ENCODE data around the gene FARS2.

FARS2 gene

DNA sequence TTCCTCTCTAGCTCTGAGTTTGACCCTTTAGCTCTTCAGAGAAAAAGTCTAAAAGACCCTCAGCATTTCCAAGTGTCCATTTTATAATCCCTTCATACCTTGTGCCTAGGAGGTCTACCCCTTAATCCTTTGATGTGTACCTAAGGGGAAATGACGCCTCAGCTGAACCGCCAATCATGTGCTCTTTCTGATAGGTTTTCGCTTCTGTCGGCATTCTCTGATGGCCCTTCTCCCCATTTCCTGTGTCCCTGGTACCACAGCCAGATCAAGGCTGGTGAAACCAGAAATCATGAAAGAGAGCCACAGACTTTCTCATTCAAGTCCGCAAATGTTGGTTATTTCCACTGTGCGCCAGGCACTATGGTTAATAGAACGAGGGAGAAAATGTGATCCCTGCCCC lies 333.9 kb downstream of the FARS2 start:
- H3K27me3 ChIP-seq (replicated peaks in 2 of 5; ENCODE audit: control insufficient read depth in 4 of 5, insufficient read depth in 5 of 5, low read length in 4 of 5), result no peaks in the 10 kb centered on the region
- no peak overlapping the region for H3K4me3 ChIP-seq (ENCODE audit: control insufficient read depth in 1 of 7, extremely low read depth in 1 of 7, insufficient read depth in 4 of 7, low read depth in 2 of 7, low read length in 6 of 7)
- POLR2A ChIA-PET, result no interaction called here
- H3K9me3 ChIP-seq (ENCODE audit: control extremely low read depth in 1 of 5, control insufficient read depth in 4 of 5, insufficient read depth in 2 of 5, low read depth in 1 of 5, low read length in 4 of 5), result no peaks in the 10 kb centered on the region
- no peak for DNase-seq
- WGBS (ENCODE audit: insufficient coverage), result 96% methylated on average over 7 of the region's 7 CpGs
- H3K36me3 ChIP-seq (ENCODE audit: control insufficient read depth in 4 of 4, insufficient read depth in 4 of 4, low read length in 3 of 4), result no peaks in the 10 kb centered on the region
- H3K27ac ChIP-seq (ENCODE audit: insufficient read depth in 1 of 2, low read depth in 1 of 2, low read length in 2 of 2, poor library complexity in 1 of 2, severe bottlenecking in 2 of 2), result no peak overlapping the region
- no peaks in the 10 kb centered on the region for H3K4me1 ChIP-seq (ENCODE audit: control extremely low read depth in 1 of 4, control insufficient read depth in 4 of 4, insufficient read depth in 4 of 4, low read length in 3 of 4)
- CTCF ChIA-PET, result no interaction called here

DNA sequence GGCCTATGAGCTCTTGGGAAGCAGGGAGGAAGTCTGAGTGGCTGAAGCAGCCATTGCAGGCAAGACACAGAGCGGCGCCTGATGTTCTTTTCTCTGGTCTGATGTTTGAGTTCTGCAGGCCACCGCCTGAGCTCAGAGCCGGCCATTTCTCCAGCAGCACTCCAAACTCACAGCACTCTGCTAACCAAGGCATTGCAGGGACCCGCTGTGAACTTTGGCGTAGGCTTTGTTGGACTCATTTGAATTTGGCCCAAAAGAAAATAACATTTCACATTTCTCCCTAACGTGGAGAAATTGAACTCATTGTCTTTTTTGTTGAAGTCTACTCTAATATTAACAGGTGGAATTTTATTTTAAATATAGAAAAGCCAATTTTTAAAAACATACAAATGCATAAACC lies 336.1 kb downstream of the FARS2 start:
- ChIA-PET CTCF (interaction anchor here (1.0 kb wide), 1 partner anchor 24 kb away, joined by 4 read pairs; no protein-coding TSS in a partner anchor), POLR2A (no interaction called here)
- 96% methylated on average over 6 of the region's 7 CpGs for WGBS (ENCODE audit: insufficient coverage)
- H3K4me1 ChIP-seq (ENCODE audit: control extremely low read depth in 1 of 4, control insufficient read depth in 4 of 4, insufficient read depth in 4 of 4, low read length in 3 of 4), result no peaks in the 10 kb centered on the region
- no peak overlapping the region for H3K4me3 ChIP-seq (ENCODE audit: control insufficient read depth in 1 of 7, extremely low read depth in 1 of 7, insufficient read depth in 4 of 7, low read depth in 2 of 7, low read length in 6 of 7)
- no peak for DNase-seq
- H3K27ac ChIP-seq (ENCODE audit: insufficient read depth in 1 of 2, low read depth in 1 of 2, low read length in 2 of 2, poor library complexity in 1 of 2, severe bottlenecking in 2 of 2), result no peak overlapping the region
- no peaks in the 10 kb centered on the region for H3K9me3 ChIP-seq (ENCODE audit: control extremely low read depth in 1 of 5, control insufficient read depth in 4 of 5, insufficient read depth in 2 of 5, low read depth in 1 of 5, low read length in 4 of 5)
- no peaks in the 10 kb centered on the region for H3K27me3 ChIP-seq (replicated peaks in 2 of 5; ENCODE audit: control insufficient read depth in 4 of 5, insufficient read depth in 5 of 5, low read length in 4 of 5)
- no peaks in the 10 kb centered on the region for H3K36me3 ChIP-seq (ENCODE audit: control insufficient read depth in 4 of 4, insufficient read depth in 4 of 4, low read length in 3 of 4)

DNA sequence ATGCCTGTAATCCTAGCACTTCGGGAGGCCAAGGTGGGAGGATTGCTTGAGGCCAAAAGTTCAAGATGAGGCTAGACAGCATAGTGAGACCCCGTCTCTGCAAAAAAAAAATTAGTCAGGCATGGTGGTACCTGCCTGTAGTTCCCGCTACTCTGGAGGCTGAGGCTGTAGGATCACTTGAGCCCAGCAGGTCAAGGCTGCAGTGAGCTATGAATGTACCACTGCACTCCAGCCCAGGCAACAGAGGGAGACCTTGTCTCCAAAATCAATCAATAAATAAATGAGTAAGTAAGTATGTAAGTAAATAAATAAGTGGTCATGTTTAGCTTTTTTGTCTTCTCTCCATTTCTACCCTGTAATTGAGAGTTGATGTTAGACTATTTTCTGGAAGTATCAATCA lies 336.8 kb downstream of the FARS2 start:
- H3K27me3 ChIP-seq (replicated peaks in 2 of 5; ENCODE audit: control insufficient read depth in 4 of 5, insufficient read depth in 5 of 5, low read length in 4 of 5), result no peaks in the 10 kb centered on the region
- no peak for DNase-seq
- no peak overlapping the region for H3K4me3 ChIP-seq (ENCODE audit: control insufficient read depth in 1 of 7, extremely low read depth in 1 of 7, insufficient read depth in 4 of 7, low read depth in 2 of 7, low read length in 6 of 7)
- ChIA-PET POLR2A (no interaction called here), CTCF (no interaction called here)
- no peak overlapping the region for H3K27ac ChIP-seq (ENCODE audit: insufficient read depth in 1 of 2, low read depth in 1 of 2, low read length in 2 of 2, poor library complexity in 1 of 2, severe bottlenecking in 2 of 2)
- WGBS (ENCODE audit: insufficient coverage), result 97% methylated on average over 3 of the region's 3 CpGs
- no peaks in the 10 kb centered on the region for H3K36me3 ChIP-seq (ENCODE audit: control insufficient read depth in 4 of 4, insufficient read depth in 4 of 4, low read length in 3 of 4)
- H3K4me1 ChIP-seq (ENCODE audit: control extremely low read depth in 1 of 4, control insufficient read depth in 4 of 4, insufficient read depth in 4 of 4, low read length in 3 of 4), result no peaks in the 10 kb centered on the region
- no peaks in the 10 kb centered on the region for H3K9me3 ChIP-seq (ENCODE audit: control extremely low read depth in 1 of 5, control insufficient read depth in 4 of 5, insufficient read depth in 2 of 5, low read depth in 1 of 5, low read length in 4 of 5)

DNA sequence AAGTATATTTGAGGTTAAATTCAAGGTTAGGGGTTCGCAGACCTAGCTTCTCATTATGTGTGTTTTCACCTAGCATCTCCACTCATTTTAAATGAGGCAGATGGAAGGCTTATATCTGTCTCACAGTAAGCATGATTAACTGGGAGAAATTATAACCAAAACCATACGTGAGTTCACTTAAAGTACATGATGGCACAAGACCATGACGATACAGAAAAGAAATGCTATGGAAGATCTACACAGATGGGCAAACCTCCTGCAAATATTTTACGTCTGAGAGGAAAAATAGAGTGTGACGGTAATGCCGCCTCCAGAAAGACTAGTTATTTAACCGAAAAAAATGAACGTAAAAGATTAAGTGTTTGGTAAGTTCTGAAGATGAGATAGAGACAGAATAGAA lies 337.8 kb downstream of the FARS2 start:
- no peak for DNase-seq
- Histone ChIP-seq H3K4me1 (ENCODE audit: control extremely low read depth in 1 of 4, control insufficient read depth in 4 of 4, insufficient read depth in 4 of 4, low read length in 3 of 4) (no peaks in the 10 kb centered on the region), H3K27ac (ENCODE audit: insufficient read depth in 1 of 2, low read depth in 1 of 2, low read length in 2 of 2, poor library complexity in 1 of 2, severe bottlenecking in 2 of 2) (no peak overlapping the region), H3K36me3 (ENCODE audit: control insufficient read depth in 4 of 4, insufficient read depth in 4 of 4, low read length in 3 of 4) (no peaks in the 10 kb centered on the region), H3K4me3 (ENCODE audit: control insufficient read depth in 1 of 7, extremely low read depth in 1 of 7, insufficient read depth in 4 of 7, low read depth in 2 of 7, low read length in 6 of 7) (no peak overlapping the region), H3K9me3 (ENCODE audit: control extremely low read depth in 1 of 5, control insufficient read depth in 4 of 5, insufficient read depth in 2 of 5, low read depth in 1 of 5, low read length in 4 of 5) (no peaks in the 10 kb centered on the region), H3K27me3 (replicated peaks in 2 of 5; ENCODE audit: control insufficient read depth in 4 of 5, insufficient read depth in 5 of 5, low read length in 4 of 5) (no peaks in the 10 kb centered on the region)
- WGBS (ENCODE audit: insufficient coverage), result 75% methylated on average over 4 of the region's 8 CpGs
- CTCF ChIA-PET, result no interaction called here
- POLR2A ChIA-PET, result no interaction called here

DNA sequence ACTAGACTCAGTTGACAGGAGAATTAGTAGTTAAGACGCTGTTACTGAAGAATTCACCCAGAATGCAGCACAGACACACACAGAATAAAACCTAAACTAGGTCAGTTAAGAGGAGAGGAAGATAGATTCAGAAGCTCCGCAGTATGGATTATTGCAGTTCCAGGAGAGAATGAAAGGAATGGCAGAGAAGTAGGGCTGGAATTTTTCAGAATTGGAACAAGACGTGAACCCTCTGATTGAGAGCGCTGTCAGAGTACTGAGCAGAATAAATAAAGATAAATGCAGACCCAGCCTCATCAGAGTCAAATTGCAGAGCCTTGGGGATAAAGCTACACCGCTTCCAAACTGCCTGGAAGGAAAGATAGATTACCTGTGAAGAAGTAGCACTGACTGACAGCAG lies 344.6 kb downstream of the FARS2 start:
- DNase-seq, result no peak
- H3K9me3 ChIP-seq (ENCODE audit: control extremely low read depth in 1 of 5, control insufficient read depth in 4 of 5, insufficient read depth in 2 of 5, low read depth in 1 of 5, low read length in 4 of 5), result no peaks in the 10 kb centered on the region
- no peaks in the 10 kb centered on the region for H3K27me3 ChIP-seq (replicated peaks in 2 of 5; ENCODE audit: control insufficient read depth in 4 of 5, insufficient read depth in 5 of 5, low read length in 4 of 5)
- H3K4me3 ChIP-seq (ENCODE audit: control insufficient read depth in 1 of 7, extremely low read depth in 1 of 7, insufficient read depth in 4 of 7, low read depth in 2 of 7, low read length in 6 of 7), result no peak overlapping the region
- POLR2A ChIA-PET, result no interaction called here
- H3K4me1 ChIP-seq (ENCODE audit: control extremely low read depth in 1 of 4, control insufficient read depth in 4 of 4, insufficient read depth in 4 of 4, low read length in 3 of 4), result no peaks in the 10 kb centered on the region
- CTCF ChIA-PET, result no interaction called here
- H3K36me3 ChIP-seq (ENCODE audit: control insufficient read depth in 4 of 4, insufficient read depth in 4 of 4, low read length in 3 of 4), result no peaks in the 10 kb centered on the region
- 98% methylated on average over 4 of the region's 5 CpGs for WGBS (ENCODE audit: insufficient coverage)
- H3K27ac ChIP-seq (ENCODE audit: insufficient read depth in 1 of 2, low read depth in 1 of 2, low read length in 2 of 2, poor library complexity in 1 of 2, severe bottlenecking in 2 of 2), result no peak overlapping the region

DNA sequence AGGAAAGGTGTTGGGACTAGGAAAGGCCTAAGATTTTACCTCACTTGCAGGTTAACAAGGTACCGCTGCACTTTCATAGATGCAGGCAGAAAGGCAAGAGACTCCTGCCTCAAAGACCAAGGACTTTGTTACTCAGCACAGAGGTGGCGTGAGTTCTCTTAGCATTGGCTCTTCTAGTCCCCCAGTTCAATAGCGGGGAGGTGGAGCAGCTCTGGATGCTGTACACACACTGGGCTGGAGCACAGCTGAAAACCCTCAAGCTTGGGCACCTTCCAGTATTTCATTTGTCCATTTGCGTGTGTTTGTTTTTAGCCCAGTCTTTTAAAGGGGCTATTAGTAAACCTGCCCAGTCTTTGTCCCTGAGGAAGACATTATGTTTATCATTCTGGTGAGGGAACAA lies 345.2 kb downstream of the FARS2 start:
- Histone ChIP-seq H3K4me1 (ENCODE audit: control extremely low read depth in 1 of 4, control insufficient read depth in 4 of 4, insufficient read depth in 4 of 4, low read length in 3 of 4) (no peaks in the 10 kb centered on the region), H3K36me3 (ENCODE audit: control insufficient read depth in 4 of 4, insufficient read depth in 4 of 4, low read length in 3 of 4) (no peaks in the 10 kb centered on the region), H3K27ac (ENCODE audit: insufficient read depth in 1 of 2, low read depth in 1 of 2, low read length in 2 of 2, poor library complexity in 1 of 2, severe bottlenecking in 2 of 2) (no peak overlapping the region), H3K4me3 (ENCODE audit: control insufficient read depth in 1 of 7, extremely low read depth in 1 of 7, insufficient read depth in 4 of 7, low read depth in 2 of 7, low read length in 6 of 7) (no peak overlapping the region), H3K27me3 (replicated peaks in 2 of 5; ENCODE audit: control insufficient read depth in 4 of 5, insufficient read depth in 5 of 5, low read length in 4 of 5) (no peaks in the 10 kb centered on the region), H3K9me3 (ENCODE audit: control extremely low read depth in 1 of 5, control insufficient read depth in 4 of 5, insufficient read depth in 2 of 5, low read depth in 1 of 5, low read length in 4 of 5) (no peaks in the 10 kb centered on the region)
- 100% methylated on average over 3 of the region's 4 CpGs for WGBS (ENCODE audit: insufficient coverage)
- DNase-seq, result no peak
- CTCF ChIA-PET, result no interaction called here
- POLR2A ChIA-PET, result no interaction called here

DNA sequence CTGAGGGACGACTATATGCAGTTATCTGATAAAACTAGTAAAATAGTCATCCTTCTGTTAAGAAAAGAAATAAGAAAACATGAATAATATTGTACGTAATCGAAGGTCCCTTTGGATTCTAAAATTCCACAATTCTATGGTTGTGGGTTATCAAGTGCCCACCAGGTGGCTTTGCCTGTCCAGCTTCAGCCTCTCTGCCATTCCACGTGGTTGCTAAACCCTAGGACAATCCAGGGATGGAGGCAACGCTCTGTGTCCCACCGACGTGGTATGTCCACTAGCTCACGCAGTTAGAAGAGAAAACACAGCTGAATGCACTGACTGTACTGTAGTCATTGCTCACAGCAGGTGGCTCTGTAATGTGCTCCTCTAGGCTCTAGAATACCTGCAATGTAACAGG lies 349.3 kb downstream of the FARS2 start:
- ChIA-PET CTCF (no interaction called here), POLR2A (no interaction called here)
- H3K4me3 ChIP-seq (ENCODE audit: control insufficient read depth in 1 of 7, extremely low read depth in 1 of 7, insufficient read depth in 4 of 7, low read depth in 2 of 7, low read length in 6 of 7), result no peak overlapping the region
- H3K4me1 ChIP-seq (ENCODE audit: control extremely low read depth in 1 of 4, control insufficient read depth in 4 of 4, insufficient read depth in 4 of 4, low read length in 3 of 4), result no peaks in the 10 kb centered on the region
- WGBS (ENCODE audit: insufficient coverage), result 100% methylated on average over 7 of the region's 8 CpGs
- H3K27ac ChIP-seq (ENCODE audit: insufficient read depth in 1 of 2, low read depth in 1 of 2, low read length in 2 of 2, poor library complexity in 1 of 2, severe bottlenecking in 2 of 2), result no peak overlapping the region
- peaks cover 0 to 5% (median 2%) of the 10 kb centered on the region in 4 experiments for H3K36me3 ChIP-seq (ENCODE audit: control insufficient read depth in 4 of 4, insufficient read depth in 4 of 4, low read length in 3 of 4)
- peaks cover 0 to 4% (median 0%) of the 10 kb centered on the region in 5 experiments for H3K9me3 ChIP-seq (ENCODE audit: control extremely low read depth in 1 of 5, control insufficient read depth in 4 of 5, insufficient read depth in 2 of 5, low read depth in 1 of 5, low read length in 4 of 5)
- H3K27me3 ChIP-seq (replicated peaks in 2 of 5; ENCODE audit: control insufficient read depth in 4 of 5, insufficient read depth in 5 of 5, low read length in 4 of 5), result no peaks in the 10 kb centered on the region
- DNase-seq, result no peak
